HG03565 (cell line): ENCODE measurements around the gene NUP35.

ENCODE experiments used
- ATAC-seq: cut with Tn5 transposase; IDR thresholded peaks from one replicate; pipeline ENCODE4 v1.9.1; 2021; ENCODE audit warnings: mild to moderate bottlenecking, moderate library complexity; ENCODE audit not compliant: unreplicated experiment

The NUP35 gene

GRCh38 chr2:183204397-183204796 lies 80.2 kb downstream of the NUP35 start:
- ATAC-seq: no peak

GRCh38 chr2:183207110-183207509 lies 82.9 kb downstream of the NUP35 start:
- no peak for ATAC-seq

DNA sequence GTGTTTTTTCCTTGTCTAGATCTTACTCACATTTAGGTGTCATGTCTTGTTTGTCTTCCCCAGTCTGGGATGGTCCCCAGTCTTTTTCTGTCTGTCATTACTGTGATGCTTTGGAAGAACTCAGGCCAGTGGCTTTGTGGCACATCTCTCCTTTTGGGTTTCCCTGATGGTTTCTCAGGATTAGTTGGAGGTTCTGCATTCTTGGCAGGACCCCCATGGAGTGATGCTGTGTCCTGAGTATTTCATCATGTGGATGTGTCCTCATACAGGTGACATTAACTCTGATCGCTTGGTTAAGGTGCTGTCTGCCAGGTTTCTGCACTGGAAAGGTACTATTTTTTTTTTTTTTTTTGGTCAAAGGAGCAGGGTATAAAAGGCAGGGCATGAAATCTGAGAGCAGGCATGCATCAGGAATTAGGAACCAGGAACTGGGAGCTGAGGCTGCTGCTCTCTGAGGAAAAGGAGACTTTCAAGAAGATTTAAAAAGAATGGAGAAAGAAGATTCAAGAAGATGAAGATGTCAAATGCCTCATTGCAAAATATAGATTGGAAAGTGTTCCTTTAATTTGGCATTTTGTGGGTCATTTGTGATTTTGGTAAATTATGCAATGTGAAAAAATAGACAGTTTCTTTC lies 85.3 kb downstream of the NUP35 start:
- ATAC-seq: no peak
